ENCODE data around the gene ZNF74.

GRCh38 chr22:20412474-20413216, 18.7 kb downstream of the ZNF74 start:
- TF ChIP-seq CTCF (conservative IDR thresholded peaks at IDR 0.05 in 1 of 2, IDR thresholded peaks at IDR 0.05 in 1 of 2; ENCODE audit: extremely low read depth in 1 of 2, insufficient read depth in 1 of 2, low read depth in 1 of 2, low read length in 2 of 2), result no peak
- no peak for TF ChIP-seq EZH2 (IDR thresholded peaks at IDR 0.05; ENCODE audit: borderline replicate concordance, low read length)

All from mammary epithelial cell (primary cell).